Osteocyte (in vitro differentiated cells): ENCODE measurements around the gene CACNA2D3. TPM values are rescaled to one million over a fixed set of nuclear protein-coding genes. Genes with fewer than 3 reads are reported as not detected.

ENCODE experiments used
- DNase-seq: peaks from one replicate; pipeline ENCODE4 v3.0.0; 2021; ENCODE audit warnings: mixed read lengths; ENCODE audit not compliant: unreplicated experiment; ENCODE audit errors: extremely low spot score
- H3K27ac Mint-ChIP-seq: one replicate; pipeline ENCODE4 v1.8.0; 2021; ENCODE audit warnings: mild to moderate bottlenecking, mixed read lengths; ENCODE audit not compliant: unreplicated experiment
- H3K27me3 Mint-ChIP-seq: one replicate; pipeline ENCODE4 v1.8.0; 2021; ENCODE audit warnings: mixed read lengths; ENCODE audit not compliant: unreplicated experiment
- H3K36me3 Mint-ChIP-seq: one replicate; pipeline ENCODE4 v1.8.0; 2021; ENCODE audit warnings: mixed read lengths; ENCODE audit not compliant: unreplicated experiment
- H3K4me1 Mint-ChIP-seq: one replicate; pipeline ENCODE4 v1.8.0; 2021; ENCODE audit warnings: mixed read lengths; ENCODE audit not compliant: unreplicated experiment
- H3K4me3 Mint-ChIP-seq: one replicate; pipeline ENCODE4 v1.8.0; 2021; ENCODE audit warnings: mild to moderate bottlenecking, moderate library complexity, mixed read lengths; ENCODE audit not compliant: unreplicated experiment
- H3K9me3 Mint-ChIP-seq: one replicate; pipeline ENCODE4 v1.8.0; 2021; ENCODE audit warnings: mixed read lengths; ENCODE audit not compliant: unreplicated experiment
- CTCF ChIP-seq: fragments of 200-600 bp; sonication (generic); IDR thresholded peaks from 2 replicates; pipeline ENCODE4 v1.5.0; 2021; ENCODE audit warnings: antibody characterized with exemption, mild to moderate bottlenecking, moderate library complexity
- total RNA-seq: library from RNA; stranded (reverse); gene quantifications from 2 replicates; pipeline ENCODE4 v1.2.1, GENCODE V29; 2021

CACNA2D3 gene
- total RNA-seq, 1 donor from 2014 or later = 0.46 TPM

- no peak overlapping the region for H3K4me3 Mint-ChIP-seq
- H3K9me3 Mint-ChIP-seq = no peaks in the 10 kb centered on the region
- H3K27me3 Mint-ChIP-seq = peaks cover 14% of the 10 kb centered on the region
- no peaks in the 10 kb centered on the region for H3K4me1 Mint-ChIP-seq
- TF ChIP-seq CTCF = no peak
- no peak for DNase-seq
- no peaks in the 10 kb centered on the region for H3K36me3 Mint-ChIP-seq
- no peak overlapping the region for H3K27ac Mint-ChIP-seq
Observed at GRCh38 chr3:54641226-54642014, 519.1 kb downstream of the CACNA2D3 start.

DNA sequence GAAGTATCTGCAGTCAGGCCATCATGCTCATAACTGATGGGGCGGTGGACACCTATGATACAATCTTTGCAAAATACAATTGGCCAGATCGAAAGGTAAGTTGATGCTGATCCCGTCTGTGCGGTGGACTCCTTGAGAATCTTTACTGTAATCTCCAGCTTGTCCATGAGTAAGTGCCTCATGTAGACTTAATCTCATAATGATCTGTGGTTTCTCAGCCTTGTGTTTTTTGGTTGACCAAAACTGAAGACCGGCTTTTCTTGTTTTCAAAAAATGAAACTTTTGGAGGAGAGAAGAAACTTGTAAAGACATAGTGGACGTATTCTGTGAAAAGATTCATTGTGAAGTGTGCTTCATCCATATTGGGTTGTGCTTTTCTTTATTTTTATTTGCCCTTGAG is 519.8 kb downstream of the CACNA2D3 start:
- H3K36me3 Mint-ChIP-seq = no peaks in the 10 kb centered on the region
- no peaks in the 10 kb centered on the region for H3K4me1 Mint-ChIP-seq
- H3K4me3 Mint-ChIP-seq = no peak overlapping the region
- H3K27ac Mint-ChIP-seq = no peak overlapping the region
- no peak for DNase-seq
- peaks cover 14% of the 10 kb centered on the region for H3K27me3 Mint-ChIP-seq
- no peaks in the 10 kb centered on the region for H3K9me3 Mint-ChIP-seq
- TF ChIP-seq CTCF = no peak

DNA sequence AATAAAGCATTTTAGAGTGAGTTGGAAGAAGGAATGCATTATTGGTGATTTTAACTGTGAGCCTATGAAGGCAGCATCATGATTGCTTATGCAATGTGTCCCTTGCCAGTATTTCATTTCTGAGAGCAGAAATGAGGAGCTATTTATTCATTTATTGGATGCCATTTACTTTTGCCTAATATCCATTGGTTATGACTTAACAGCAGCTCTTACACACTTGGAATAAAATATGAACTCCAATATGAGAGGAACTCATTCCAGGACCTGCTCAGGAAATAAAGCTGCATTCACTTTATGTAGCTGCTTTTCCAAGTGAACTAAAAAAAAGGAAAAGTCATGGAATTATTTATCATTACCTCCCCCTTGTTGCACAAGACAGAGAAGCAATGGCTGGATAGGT is 525.4 kb downstream of the CACNA2D3 start:
- Mint-ChIP-seq H3K4me1 (no peaks in the 10 kb centered on the region), H3K36me3 (no peaks in the 10 kb centered on the region), H3K27ac (no peak overlapping the region), H3K27me3 (no peaks in the 10 kb centered on the region), H3K4me3 (no peak overlapping the region), H3K9me3 (peaks cover 15% of the 10 kb centered on the region)
- no peak for TF ChIP-seq CTCF
- DNase-seq = no peak

- no peaks in the 10 kb centered on the region for H3K36me3 Mint-ChIP-seq
- no peaks in the 10 kb centered on the region for H3K4me1 Mint-ChIP-seq
- no peak overlapping the region for H3K27ac Mint-ChIP-seq
- peaks cover 15% of the 10 kb centered on the region for H3K9me3 Mint-ChIP-seq
- no peak for TF ChIP-seq CTCF
- no peak for DNase-seq
- H3K4me3 Mint-ChIP-seq = no peak overlapping the region
- H3K27me3 Mint-ChIP-seq = no peaks in the 10 kb centered on the region
Observed at GRCh38 chr3:54649551-54649950, 527.2 kb downstream of the CACNA2D3 start.

DNA sequence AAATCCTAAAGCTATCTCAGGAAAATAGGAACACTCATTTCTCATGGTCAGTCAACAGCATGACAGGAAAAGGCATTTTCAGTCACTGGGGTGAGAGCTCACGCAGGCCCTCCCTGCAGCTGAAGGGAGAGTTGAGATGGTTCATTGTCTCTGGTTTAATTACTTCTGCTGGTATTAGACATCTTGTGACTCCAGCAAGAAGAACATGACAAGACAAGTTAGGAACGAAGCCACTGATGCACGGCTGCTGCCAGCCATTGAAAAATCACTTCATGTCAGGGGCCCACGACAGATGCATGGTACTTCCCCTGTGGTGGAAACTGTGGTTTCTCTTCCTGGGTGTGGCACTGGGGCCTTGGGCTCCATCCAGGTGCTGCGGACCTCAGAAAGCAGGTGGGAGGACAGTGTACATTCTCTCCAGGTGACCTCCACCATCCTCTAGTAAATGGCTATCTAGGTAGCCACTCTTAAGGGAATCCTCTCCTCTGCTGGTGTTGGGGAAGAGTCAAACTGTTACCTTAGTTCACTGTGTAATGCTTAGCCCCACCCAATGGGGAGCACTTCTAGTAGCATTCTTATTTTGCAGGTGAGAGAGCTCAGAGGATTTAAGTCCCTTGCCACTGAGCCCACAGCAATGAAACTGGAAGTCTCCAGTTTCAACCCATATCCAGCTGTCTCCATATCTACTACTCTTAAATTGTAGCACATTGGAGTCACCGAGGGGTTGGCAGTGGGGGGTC is 531.3 kb downstream of the CACNA2D3 start:
- H3K36me3 Mint-ChIP-seq = no peaks in the 10 kb centered on the region
- H3K4me3 Mint-ChIP-seq = no peak overlapping the region
- H3K9me3 Mint-ChIP-seq = peaks cover 21% of the 10 kb centered on the region
- DNase-seq = no peak
- H3K4me1 Mint-ChIP-seq = no peaks in the 10 kb centered on the region
- H3K27ac Mint-ChIP-seq = no peak overlapping the region
- TF ChIP-seq CTCF = no peak
- H3K27me3 Mint-ChIP-seq = no peaks in the 10 kb centered on the region
